Fibroblast of gingiva (primary cell): Measurements from ENCODE around the gene FSTL4.

Source experiments
- DNase-seq: peaks from one replicate; pipeline ENCODE4 v3.0.0-alpha.2; 2011; ENCODE audit warnings: low read depth

The FSTL4 gene

GRCh38 chr5:133426264-133426663, 186.1 kb downstream of the FSTL4 start:
- DNase-seq, result no peak

- no peak for DNase-seq
Observed at GRCh38 chr5:133425764-133426163, 186.6 kb downstream of the FSTL4 start.

GRCh38 chr5:133425222-133425621, 187.1 kb downstream of the FSTL4 start:
- DNase-seq, result no peak

- DNase-seq, result peak; percentile 6
Observed at GRCh38 chr5:133423618-133424282, 188.6 kb downstream of the FSTL4 start.

- DNase-seq, result no peak
Observed at GRCh38 chr5:133423011-133423617, 189.2 kb downstream of the FSTL4 start.

- DNase-seq, result no peak
Observed at GRCh38 chr5:133421806-133422205, 190.5 kb downstream of the FSTL4 start.

GRCh38 chr5:133421394-133421793, 190.9 kb downstream of the FSTL4 start:
- no peak for DNase-seq

- DNase-seq, result no peak
Observed at GRCh38 chr5:133420440-133421301, 191.7 kb downstream of the FSTL4 start.

- DNase-seq, result no peak
Observed at GRCh38 chr5:133415906-133416305, 196.4 kb downstream of the FSTL4 start.

GRCh38 chr5:133415506-133415905, 196.8 kb downstream of the FSTL4 start:
- no peak for DNase-seq

- no peak for DNase-seq
Observed at GRCh38 chr5:133412661-133413060, 199.7 kb downstream of the FSTL4 start.

- no peak for DNase-seq
Observed at GRCh38 chr5:133410335-133410828, 202.0 kb downstream of the FSTL4 start.

GRCh38 chr5:133409210-133409674, 203.1 kb downstream of the FSTL4 start:
- DNase-seq, result no peak

- no peak for DNase-seq
Observed at GRCh38 chr5:133408322-133408721, 204.0 kb downstream of the FSTL4 start.

GRCh38 chr5:133406977-133407632, 205.2 kb downstream of the FSTL4 start:
- no peak for DNase-seq

GRCh38 chr5:133406208-133406976, 205.9 kb downstream of the FSTL4 start:
- DNase-seq, result no peak

GRCh38 chr5:133405275-133406034, 206.9 kb downstream of the FSTL4 start:
- no peak for DNase-seq

GRCh38 chr5:133404724-133405123, 207.6 kb downstream of the FSTL4 start:
- no peak for DNase-seq

GRCh38 chr5:133403741-133404364, 208.5 kb downstream of the FSTL4 start:
- DNase-seq, result no peak

- no peak for DNase-seq
Observed at GRCh38 chr5:133402775-133403174, 209.6 kb downstream of the FSTL4 start.
